T47D (cell line): Measurements from ENCODE around the gene KPNA1.
"Not testable (repeated sequence)": the region's sequence is repeated elsewhere in the genome, so short reads cannot be mapped to it uniquely, and the experiment has no call there.

Experiments
- DNase-seq, 2 experiments: peaks; one replicate each; pipeline versions ENCODE4 v3.0.0 to v3.0.0-alpha.2; 2011 to 2012; ENCODE audit warnings: low read depth in 1 of 2, low spot score in 1 of 2
- JUND ChIP-seq: IDR thresholded peaks from 2 replicates; pipeline ENCODE4 v1.6.1; 2012; ENCODE audit warnings: low read depth
- in situ Hi-C: cut with HindIII; loops from 2 replicates; pipeline ENCODE4 v1.10.0; 2016; ENCODE audit warnings: low sequenced_read_pairs, low pct_unique_long_range_greater_than_20kb

The KPNA1 gene

DNA sequence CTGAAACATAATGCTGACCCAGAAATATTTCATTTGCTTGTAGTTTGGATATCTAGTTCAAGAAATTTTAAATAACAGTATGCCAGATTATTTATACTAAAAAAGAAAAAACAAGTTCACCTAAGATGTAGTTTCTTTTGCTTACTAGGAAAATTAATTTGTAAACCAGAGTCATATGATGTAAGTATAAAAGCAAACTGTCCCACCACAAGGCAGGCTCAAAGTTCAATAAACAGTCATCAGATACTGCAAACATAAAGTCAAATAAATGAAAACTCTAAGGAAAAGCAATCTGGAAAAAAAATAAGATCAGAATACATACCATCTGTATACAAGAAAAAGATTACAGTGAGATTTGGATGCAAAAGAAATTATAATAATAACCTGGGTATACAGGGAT, 58.7 kb downstream of the KPNA1 start:
- no peak for TF ChIP-seq JUND
- in situ Hi-C loops: no loop called here
- no peak for DNase-seq

DNA sequence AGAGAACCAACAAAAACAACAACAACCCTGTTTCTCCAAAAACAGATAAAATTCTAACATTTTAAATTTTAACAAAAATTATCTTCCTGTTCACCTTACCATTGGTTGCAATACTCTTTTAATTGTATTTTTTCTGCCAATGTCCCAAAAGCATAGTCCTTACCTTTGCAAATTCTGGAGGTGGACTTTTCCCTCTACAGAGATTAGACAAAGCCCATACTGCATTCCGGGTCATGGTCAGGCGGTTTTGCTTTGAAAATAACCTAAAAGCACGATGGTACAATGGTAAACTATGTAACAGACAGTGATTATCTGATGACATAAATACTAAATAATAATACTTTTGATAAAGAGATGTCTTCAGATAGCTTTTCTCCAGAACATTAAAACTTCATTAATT, 63.4 kb downstream of the KPNA1 start:
- no peak for DNase-seq
- in situ Hi-C loops: no loop called here
- no peak for TF ChIP-seq JUND

GRCh38 chr3:122448218-122448617, 66.5 kb downstream of the KPNA1 start:
- in situ Hi-C loops, DNase-seq: not testable (repeated sequence)

GRCh38 chr3:122444491-122444887, 70.2 kb downstream of the KPNA1 start:
- in situ Hi-C loops, DNase-seq: not testable (repeated sequence)

- in situ Hi-C loops: not testable (repeated sequence)
- peak in 1 of 2 experiments; percentile 68 for DNase-seq
Observed at GRCh38 chr3:122443762-122444490, 70.8 kb downstream of the KPNA1 start.

DNA sequence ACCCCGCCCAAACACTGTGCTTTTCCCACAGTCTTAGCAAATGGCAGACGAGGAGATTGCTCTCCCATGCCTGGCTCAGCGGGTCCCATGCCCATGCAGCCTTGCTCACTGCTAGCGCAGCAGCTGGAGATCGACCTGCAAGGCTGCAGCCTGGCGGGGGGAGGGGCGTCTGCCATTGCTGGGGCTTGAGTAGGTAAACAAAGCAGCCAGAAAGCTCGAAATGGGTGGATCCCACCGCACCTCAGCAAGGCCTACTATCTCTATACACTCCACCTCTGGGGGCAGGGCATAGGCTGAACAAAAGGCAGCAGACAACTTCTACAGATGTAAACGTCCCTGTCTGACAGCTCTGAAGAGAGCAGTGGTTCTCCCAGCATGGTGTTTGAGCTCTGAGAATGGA, 71.6 kb downstream of the KPNA1 start:
- in situ Hi-C loops: no loop called here
- TF ChIP-seq JUND: no peak
- DNase-seq: no peak

DNA sequence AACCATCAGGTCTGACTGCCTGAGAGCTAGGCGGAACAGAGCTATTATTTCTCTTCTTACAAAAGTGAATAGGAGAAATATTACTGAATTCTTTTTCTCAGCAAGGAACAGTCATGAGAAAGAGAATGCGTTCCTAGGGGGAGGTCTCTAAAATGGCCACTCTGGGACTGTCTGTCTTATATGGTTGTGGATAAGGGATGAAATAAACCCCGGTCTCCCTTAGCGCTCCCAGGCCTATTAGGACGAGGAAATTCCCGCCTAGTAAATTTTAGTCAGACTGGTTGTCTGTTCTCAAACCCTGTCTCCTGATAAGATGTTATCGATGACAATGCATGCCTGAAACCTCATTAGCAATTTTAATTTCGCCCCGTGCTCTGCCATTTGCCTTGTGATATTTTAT, 78.8 kb downstream of the KPNA1 start:
- TF ChIP-seq JUND: no peak
- no peak for DNase-seq
- in situ Hi-C loops: no loop called here

DNA sequence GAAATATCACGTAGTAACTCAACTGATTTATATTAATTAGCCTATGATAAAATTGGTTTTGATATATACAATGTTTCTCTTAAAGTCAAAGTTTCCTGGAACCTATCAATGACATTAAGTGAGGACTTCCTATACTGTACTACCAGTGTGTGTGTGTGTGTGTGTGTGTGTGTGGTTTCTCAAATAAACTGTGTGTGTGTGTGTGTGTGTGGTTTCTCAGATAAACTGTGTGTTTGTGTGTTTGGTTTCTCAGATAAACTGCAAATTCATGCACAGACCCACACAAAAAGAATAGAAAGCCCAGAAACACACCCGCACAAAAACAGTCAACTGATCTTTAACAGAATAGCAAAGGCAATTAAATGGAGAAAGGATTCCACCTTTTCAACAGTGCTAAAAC, 84.4 kb downstream of the KPNA1 start:
- TF ChIP-seq JUND: no peak
- in situ Hi-C loops: no loop called here

DNA sequence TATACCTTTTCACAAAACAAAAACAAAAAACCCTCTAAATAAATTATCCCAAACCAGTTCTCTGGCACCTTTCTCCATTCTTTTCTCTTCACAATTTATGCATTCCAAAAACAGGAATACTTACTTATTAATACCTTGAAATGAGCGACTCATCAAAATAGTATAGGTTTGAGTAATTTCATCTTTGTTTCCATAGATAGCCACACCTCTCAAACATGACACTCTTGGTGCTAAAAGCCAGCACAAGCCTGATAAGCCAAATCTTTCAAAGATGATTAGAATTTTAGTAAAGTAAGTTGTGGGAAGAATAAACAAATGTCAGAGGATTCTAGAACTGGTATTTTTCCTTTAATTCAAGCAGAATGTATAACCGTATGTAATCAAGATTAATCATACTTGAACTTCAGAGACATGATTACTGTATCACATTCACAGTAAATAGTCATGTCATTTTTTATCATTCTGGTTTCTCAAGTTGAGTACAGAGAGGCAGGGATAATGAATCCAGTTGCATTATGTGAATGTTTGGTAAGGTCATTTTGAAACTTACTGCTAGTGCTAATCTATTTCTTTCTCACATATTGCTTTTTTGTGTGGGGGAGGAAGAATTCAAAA, 86.8 kb downstream of the KPNA1 start:
- DNase-seq: no peak
- in situ Hi-C loops: no loop called here
- TF ChIP-seq JUND: no peak

More for the DNA sequence above, 84.4 kb downstream of the KPNA1 start:
- DNase-seq: no peak

- DNase-seq: no peak
- in situ Hi-C loops: no loop called here
- TF ChIP-seq JUND: no peak
Observed at GRCh38 chr3:122421836-122422235, 92.9 kb downstream of the KPNA1 start.

- TF ChIP-seq JUND: no peak
- DNase-seq: no peak
- in situ Hi-C loops: no loop called here
Observed at GRCh38 chr3:122421101-122421500, 93.6 kb downstream of the KPNA1 start.

DNA sequence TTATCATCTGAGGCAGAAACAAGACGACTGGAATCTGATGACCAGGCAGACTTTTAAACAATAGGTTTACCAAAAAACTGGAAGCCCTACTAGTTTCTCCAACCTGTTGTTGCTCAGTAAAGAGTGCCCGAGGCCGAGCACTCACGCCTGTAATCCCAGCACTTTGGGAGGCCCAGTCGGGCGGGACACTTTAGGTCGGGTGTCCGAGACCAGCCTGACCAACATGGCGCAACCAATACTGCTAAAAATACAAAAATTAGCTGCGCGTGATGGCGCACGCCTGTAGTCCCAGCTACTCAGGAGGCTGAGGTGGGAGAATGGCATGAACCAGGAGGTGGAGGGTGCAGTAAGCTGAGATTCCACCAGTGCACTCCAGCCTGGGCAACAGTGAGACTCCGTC, 97.8 kb downstream of the KPNA1 start:
- DNase-seq: peak in 1 of 2 experiments; percentile 2
- in situ Hi-C loops: no loop called here
- TF ChIP-seq JUND: no peak

DNA sequence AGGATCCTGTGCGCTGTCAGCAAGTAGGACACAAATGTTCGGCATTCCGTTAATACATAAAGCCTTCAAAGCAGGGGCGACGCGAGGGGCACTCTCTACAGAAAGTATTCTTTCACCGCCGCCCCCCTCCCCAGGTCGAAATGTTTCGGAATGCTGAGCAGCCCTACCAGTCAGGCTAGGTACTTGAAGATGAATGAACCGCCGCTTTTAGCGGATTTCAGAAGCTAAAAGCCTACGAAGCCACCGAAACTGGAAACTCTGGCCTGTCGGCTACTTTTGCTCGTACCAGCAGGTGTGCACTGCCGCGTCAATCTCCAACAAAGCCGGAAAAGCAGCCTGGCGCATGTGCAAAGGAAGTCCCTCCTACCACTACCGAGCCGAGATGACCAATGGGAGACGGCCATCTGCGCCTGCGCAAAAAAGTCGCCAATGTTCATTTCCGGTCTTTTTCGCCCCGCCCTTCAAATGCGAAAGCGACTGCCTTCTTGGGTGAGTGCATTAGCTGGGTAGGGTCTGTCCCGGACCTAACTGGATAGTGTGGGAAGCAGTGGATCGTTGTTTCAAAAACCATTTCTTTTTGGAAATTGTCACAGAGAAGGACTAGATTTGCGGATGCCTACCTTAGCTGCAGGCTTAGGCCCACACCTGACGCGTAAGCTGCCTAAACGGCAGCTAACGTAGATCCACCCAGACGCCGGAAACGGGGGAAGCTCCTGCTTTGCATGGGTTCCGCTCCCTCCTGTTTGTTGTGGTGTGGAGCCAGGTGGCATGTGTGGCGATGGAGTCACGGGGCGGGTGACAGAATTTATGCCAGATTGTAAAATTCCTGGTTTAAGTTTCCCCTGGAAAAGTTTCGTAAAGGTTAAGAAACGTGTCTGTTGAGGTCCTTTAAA, 98.7 kb downstream of the KPNA1 start, which contains the start of gene WDR5B:
Gene WDR5B (minus strand): TSS at position 301 of the 893 bp plus-strand sequence. CDS start 534 bp downstream, outside the sequence.
- in situ Hi-C loops: no loop called here
- DNase-seq: peak; percentile 87 to 99
- no peak for TF ChIP-seq JUND
